Endothelial cell of umbilical vein (primary cell): Measurements from ENCODE around the gene GADD45GIP1. TPM values are rescaled to one million over a fixed set of nuclear protein-coding genes. Genes with fewer than 3 reads are reported as not detected.

ENCODE experiments used
- BruUV-seq: library from RNA; stranded (reverse); fragments of 400-500 nt; replicated peaks from 2 replicates; lab custom pipeline; 2021; lab: Mats Ljungman, UMichigan
- CTCF ChIA-PET: fragments of 300-600, 350-600 bp; sonication (Branson Sonifier 250); formaldehyde crosslinking; loops from one replicate; lab custom pipeline; 2021; ENCODE audit warnings: antibody characterized with exemption, inconsistent platforms; lab: Charles Lee
- POLR2A ChIA-PET: fragments of 300-600, 350-600 bp; sonication (Branson Sonifier 250); formaldehyde crosslinking; loops from one replicate; lab custom pipeline; 2021; ENCODE audit warnings: antibody characterized with exemption, inconsistent platforms; lab: Charles Lee
- DNase-seq: peaks from one replicate; pipeline ENCODE4 v3.0.0-alpha.2; 2011; ENCODE audit warnings: low read depth, low spot score
- FAIRE-seq: peaks from 2 replicates; lab custom pipeline; 2011; peaks lifted over from hg19 to GRCh38; lab: Jason Lieb, UNC
- H2AFZ ChIP-seq: 2 replicates; pipeline ENCODE4 v1.6.0; 2012; ENCODE audit warnings: low read depth, low read length, control low read depth, inconsistent platforms
- H3K27ac ChIP-seq: 2 replicates; pipeline ENCODE4 v1.5.1; 2011; ENCODE audit warnings: low read depth, mild to moderate bottlenecking, control low read depth, low read length, moderate library complexity; ENCODE audit not compliant: insufficient read depth
- H3K27me3 ChIP-seq, 2 experiments: 2 replicates each; pipeline versions ENCODE4 v1.6.0 to v1.6.1; 2011; ENCODE audit warnings: low read length in 2 of 2, mixed read lengths in 1 of 2; ENCODE audit not compliant: control insufficient read depth in 2 of 2, insufficient read depth in 2 of 2
- H3K36me3 ChIP-seq, 2 experiments: 2 replicates in 1 of 2; 3 replicates in 1 of 2; pipeline ENCODE4 v1.5.1; 2011; ENCODE audit warnings: low read length in 2 of 2, mild to moderate bottlenecking in 1 of 2, moderate library complexity in 1 of 2; ENCODE audit not compliant: control insufficient read depth in 2 of 2, insufficient read depth in 2 of 2; ENCODE audit errors: extremely low read depth in 1 of 2
- H3K4me1 ChIP-seq: 3 replicates; pipeline ENCODE4 v1.5.1; 2011; ENCODE audit warnings: mild to moderate bottlenecking, low read length; ENCODE audit not compliant: control insufficient read depth, insufficient read depth; ENCODE audit errors: extremely low read depth
- H3K4me2 ChIP-seq: 2 replicates; pipeline ENCODE4 v1.6.1; 2011; ENCODE audit warnings: low read length, control low read depth, mixed read lengths; ENCODE audit not compliant: insufficient read depth
- H3K4me3 ChIP-seq, 3 experiments: fragments of 200-600 bp in 1 of 3; sonication (generic), shearing (Covaris generic) in 1 of 3; replicated peaks in 1 of 3; 2 replicates each; pipeline ENCODE4 v1.5.1; 2011 to 2016; ENCODE audit warnings: control low read depth in 3 of 3, low read length in 3 of 3, mild to moderate bottlenecking in 2 of 3, inconsistent platforms in 1 of 3, low read depth in 1 of 3, moderate library complexity in 1 of 3; ENCODE audit not compliant: insufficient read depth in 1 of 3
- H3K79me2 ChIP-seq: 2 replicates; pipeline ENCODE4 v1.6.0; 2012; ENCODE audit warnings: low read length, inconsistent platforms; ENCODE audit not compliant: control insufficient read depth, insufficient read depth
- H3K9ac ChIP-seq: replicated peaks from 2 replicates; pipeline ENCODE3; 2011; ENCODE audit warnings: low read length, control low read depth; ENCODE audit not compliant: insufficient read depth; ENCODE audit errors: extremely low read depth
- H3K9me1 ChIP-seq: replicated peaks from 3 replicates; pipeline ENCODE4 v1.6.0; 2011; ENCODE audit warnings: mild to moderate bottlenecking, low read length; ENCODE audit not compliant: control insufficient read depth, insufficient read depth; ENCODE audit errors: extremely low read depth
- H3K9me3 ChIP-seq: replicated peaks from 2 replicates; pipeline ENCODE4 v1.5.1; 2012; ENCODE audit warnings: low read length, inconsistent platforms; ENCODE audit not compliant: control insufficient read depth, insufficient read depth
- H4K20me1 ChIP-seq: replicated peaks from 2 replicates; pipeline ENCODE3; 2011; ENCODE audit warnings: mild to moderate bottlenecking, low read length; ENCODE audit not compliant: control insufficient read depth, insufficient read depth; ENCODE audit errors: extremely low read depth
- EZH2 ChIP-seq: IDR thresholded peaks from 2 replicates; pipeline ENCODE4 v1.6.1; 2012; ENCODE audit warnings: borderline replicate concordance, low read depth, mild to moderate bottlenecking, moderate library complexity, low read length, inconsistent platforms; ENCODE audit not compliant: severe bottlenecking
- FOS ChIP-seq: IDR thresholded peaks from 2 replicates; pipeline ENCODE4 v1.6.1; 2011; ENCODE audit warnings: mild to moderate bottlenecking, low read length, moderate library complexity, borderline replicate concordance; ENCODE audit not compliant: insufficient read depth
- GATA2 ChIP-seq: IDR thresholded peaks from 2 replicates; pipeline ENCODE4 v1.7.0; 2011; ENCODE audit warnings: low read depth, mild to moderate bottlenecking, moderate library complexity, mixed read lengths, low read length; ENCODE audit not compliant: insufficient read length, insufficient read depth
- JUN ChIP-seq: IDR thresholded peaks from 2 replicates; pipeline ENCODE4 v1.6.1; 2011; ENCODE audit warnings: borderline replicate concordance, low read depth; ENCODE audit not compliant: insufficient read length, insufficient read depth
- MAX ChIP-seq: IDR thresholded peaks from 2 replicates; pipeline ENCODE4 v1.6.1; 2011; ENCODE audit not compliant: insufficient read depth, insufficient read length
- MYC ChIP-seq: IDR thresholded peaks from one replicate; pipeline ENCODE4 v1.6.1; 2011; ENCODE audit warnings: mild to moderate bottlenecking, low read depth, low read length
- POLR2A ChIP-seq: IDR thresholded peaks from 2 replicates; pipeline ENCODE4 v1.6.1; 2012; ENCODE audit warnings: low read depth, mild to moderate bottlenecking, control low read depth, low read length
- POLR2AphosphoS5 ChIP-seq: IDR thresholded peaks from 2 replicates; pipeline ENCODE4 v1.6.1; 2012; ENCODE audit warnings: low read depth, mild to moderate bottlenecking, control low read depth, low read length, moderate library complexity; ENCODE audit not compliant: insufficient read depth
- dilution Hi-C: fragments of 300-500 bp; cut with MboI; formaldehyde crosslinking; loops from one replicate; pipeline ENCODE4 v1.15.0; 2019; ENCODE audit warnings: low sequenced_read_pairs; ENCODE audit not compliant: extremely low pct_ligation_motif_present
- intact Hi-C: fragments of 100-400 bp; cut with micrococcal nuclease; formaldehyde crosslinking; loops from one replicate; pipeline ENCODE4 v1.10.0; 2022
- polyA plus RNA-seq, 4 experiments: library from polyadenylated mRNA; depleted of rRNA in 3 of 4; stranded (reverse) in 3 of 4; unstranded in 1 of 4; fragments of >200 nt; gene quantifications; 2 replicates each; pipeline versions ENCODE4 v1.2.1 to v1.2.3, GENCODE V29; 2011 to 2012; ENCODE audit warnings: missing spikeins in 1 of 4
- total RNA-seq: library from RNA; stranded (reverse); gene quantifications from 2 replicates; pipeline ENCODE4 v1.2.3, GENCODE V29; 2021
- TF ChIP-seq, protein P1 (sequence below), 2 donors: IDR thresholded peaks; 1 replicate in 1 of 2; 2 replicates in 1 of 2; pipeline ENCODE4 v1.5.1; 2011; ENCODE audit warnings: low read length in 2 of 2, mild to moderate bottlenecking in 2 of 2, moderate library complexity in 2 of 2, control low read depth in 1 of 2, inconsistent platforms in 1 of 2, low read depth in 1 of 2; ENCODE audit not compliant: insufficient read depth in 1 of 2; ENCODE audit errors: extremely low read depth in 1 of 2

GADD45GIP1 gene
- total and polyA plus RNA-seq, 2 donors (not counting 3 experiments of a cell fraction or from before 2014, with no cell fraction given) = 32.8 to 38.3 TPM

GRCh38 chr19:12913011-12913561 is 43.9 kb downstream of the GADD45GIP1 start:
- H4K20me1 ChIP-seq = no peaks in the 10 kb centered on the region
- no peak overlapping the region for H3K9ac ChIP-seq
- no peaks in the 10 kb centered on the region for H3K36me3 ChIP-seq
- TF ChIP-seq MYC (no peak), POLR2AphosphoS5 (no peak), EZH2 (no peak), MAX (no peak), FOS (no peak), GATA2 (no peak), JUN (no peak), POLR2A (no peak)
- TF ChIP-seq, protein P1, sequence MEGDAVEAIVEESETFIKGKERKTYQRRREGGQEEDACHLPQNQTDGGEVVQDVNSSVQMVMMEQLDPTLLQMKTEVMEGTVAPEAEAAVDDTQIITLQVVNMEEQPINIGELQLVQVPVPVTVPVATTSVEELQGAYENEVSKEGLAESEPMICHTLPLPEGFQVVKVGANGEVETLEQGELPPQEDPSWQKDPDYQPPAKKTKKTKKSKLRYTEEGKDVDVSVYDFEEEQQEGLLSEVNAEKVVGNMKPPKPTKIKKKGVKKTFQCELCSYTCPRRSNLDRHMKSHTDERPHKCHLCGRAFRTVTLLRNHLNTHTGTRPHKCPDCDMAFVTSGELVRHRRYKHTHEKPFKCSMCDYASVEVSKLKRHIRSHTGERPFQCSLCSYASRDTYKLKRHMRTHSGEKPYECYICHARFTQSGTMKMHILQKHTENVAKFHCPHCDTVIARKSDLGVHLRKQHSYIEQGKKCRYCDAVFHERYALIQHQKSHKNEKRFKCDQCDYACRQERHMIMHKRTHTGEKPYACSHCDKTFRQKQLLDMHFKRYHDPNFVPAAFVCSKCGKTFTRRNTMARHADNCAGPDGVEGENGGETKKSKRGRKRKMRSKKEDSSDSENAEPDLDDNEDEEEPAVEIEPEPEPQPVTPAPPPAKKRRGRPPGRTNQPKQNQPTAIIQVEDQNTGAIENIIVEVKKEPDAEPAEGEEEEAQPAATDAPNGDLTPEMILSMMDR (IDR thresholded peaks at IDR 0.05; ENCODE audit: extremely low read depth in 1 of 2, insufficient read depth in 1 of 2, low read depth in 1 of 2, low read length in 2 of 2) = no peak
- H3K9me1 ChIP-seq = no peaks in the 10 kb centered on the region
- intact Hi-C loops = no loop called here
- ChIA-PET POLR2A (no interaction called here), CTCF (interaction anchor here (0.9 kb wide), 1 partner anchor 152 kb away, joined by 3 read pairs; no protein-coding TSS in a partner anchor)
- no peaks in the 10 kb centered on the region for H3K9me3 ChIP-seq
- DNase-seq = peak; percentile 31
- dilution Hi-C loops = no loop called here
- FAIRE-seq = no peak
- no peak overlapping the region for H3K4me3 ChIP-seq
- no peak overlapping the region for H3K4me2 ChIP-seq
- H3K79me2 ChIP-seq = no peaks in the 10 kb centered on the region
- H3K27me3 ChIP-seq = peaks cover 3% of the 10 kb centered on the region in 2 experiments
- no peak overlapping the region for H2AFZ ChIP-seq
- BruUV-seq = no TSS peak
- no peaks in the 10 kb centered on the region for H3K4me1 ChIP-seq
- H3K27ac ChIP-seq = no peak overlapping the region
